NOMO-1 treated with DMSO at 0.1 percent for 48 hours (cell line): Measurements from ENCODE around the gene CYP2F1.

Experiments
- DNase-seq: peaks from one replicate; lab custom pipeline; 2025; ENCODE audit not compliant: unreplicated experiment; lab: John Stamatoyannopoulos, UW

CYP2F1 gene

DNA sequence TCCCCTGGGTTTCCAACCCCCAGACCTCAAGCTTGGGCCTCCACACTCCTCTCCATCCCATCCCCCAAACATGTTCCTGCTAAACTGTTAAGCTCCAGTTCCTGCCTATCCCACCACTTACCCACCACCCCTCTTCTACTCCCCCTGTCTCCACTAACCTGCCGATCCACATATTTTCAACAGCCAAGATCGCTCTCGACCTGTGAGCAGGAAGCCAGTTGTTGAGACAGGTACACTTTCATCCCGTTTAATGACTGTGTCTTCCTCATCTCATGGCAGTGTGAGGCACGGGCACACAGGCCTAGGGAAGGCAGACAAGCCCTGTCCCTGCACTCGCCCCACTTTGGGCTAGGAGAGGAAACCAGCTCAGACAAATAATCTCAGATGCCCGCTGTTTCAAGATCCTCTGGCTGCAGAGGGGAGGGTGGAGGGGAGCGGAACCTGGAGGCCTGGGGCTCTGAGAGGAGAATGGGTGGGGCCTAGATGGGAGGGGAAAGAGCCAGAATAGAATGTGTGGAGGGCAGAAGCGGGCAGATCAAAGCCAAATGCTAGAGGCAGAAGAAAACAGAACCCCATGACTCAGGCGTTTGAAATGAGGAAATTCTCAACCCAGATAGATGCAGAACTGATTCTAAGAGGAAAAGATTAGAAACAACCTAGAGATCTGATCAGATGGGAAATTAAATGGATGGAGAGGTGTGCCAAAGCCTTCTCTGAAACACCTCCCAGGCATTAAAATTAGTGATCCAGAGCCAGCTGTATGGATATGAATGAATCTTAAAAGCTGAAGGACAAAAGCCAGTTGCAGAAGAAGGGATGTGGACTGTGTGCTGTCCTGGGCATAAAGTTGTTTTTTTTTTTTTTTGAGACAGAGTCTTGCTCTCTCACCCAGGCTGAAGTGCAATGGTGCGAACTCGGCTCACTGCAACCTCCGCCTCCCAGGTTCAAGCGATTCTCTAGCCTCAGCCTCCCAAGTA, 61.9 kb downstream of the CYP2F1 start:
- DNase-seq, result peak; percentile 99
